Neural progenitor cell (in vitro differentiated cells): ENCODE data around the gene PPARGC1A. TPM values are rescaled to one million over a fixed set of nuclear protein-coding genes. Genes with fewer than 3 reads are reported as not detected.

Source experiments
- DNase-seq: peaks from one replicate; pipeline ENCODE4 v3.0.0-alpha.2; 2016; ENCODE audit warnings: low spot score
- H2AFZ ChIP-seq: fragments of 200-600 bp; sonication (generic); replicated peaks from 2 replicates; pipeline ENCODE4 v1.6.1; 2016; ENCODE audit warnings: antibody characterized with exemption
- H3F3A ChIP-seq: fragments of 200-600 bp; sonication (generic); 2 replicates; pipeline ENCODE4 v1.6.1; 2016; ENCODE audit warnings: antibody characterized with exemption, low read depth
- H3K27ac ChIP-seq: fragments of 200-600 bp; sonication (generic); 2 replicates; pipeline ENCODE4 v1.5.1; 2016; ENCODE audit warnings: mild to moderate bottlenecking
- H3K27me3 ChIP-seq: fragments of 200-600 bp; sonication (generic); 2 replicates; pipeline ENCODE4 v1.6.1; 2016; ENCODE audit warnings: mild to moderate bottlenecking, moderate library complexity
- H3K36me3 ChIP-seq: fragments of 200-600 bp; sonication (generic); 2 replicates; pipeline ENCODE4 v1.5.1; 2016
- H3K4me1 ChIP-seq: fragments of 200-600 bp; sonication (generic); 2 replicates; pipeline ENCODE4 v1.6.1; 2016; ENCODE audit warnings: mixed run types
- H3K4me2 ChIP-seq: fragments of 200-600 bp; sonication (generic); 2 replicates; pipeline ENCODE4 v1.6.1; 2016
- H3K4me3 ChIP-seq: fragments of 200-600 bp; sonication (generic); 2 replicates; pipeline ENCODE4 v1.5.1; 2016
- H3K79me2 ChIP-seq: fragments of 200-600 bp; sonication (generic); 2 replicates; pipeline ENCODE4 v1.6.1; 2016; ENCODE audit warnings: low read depth
- H3K9ac ChIP-seq: fragments of 200-600 bp; sonication (generic); 2 replicates; pipeline ENCODE4 v1.6.1; 2016
- H3K9me3 ChIP-seq: fragments of 200-600 bp; sonication (generic); 2 replicates; pipeline ENCODE4 v1.5.1; 2016; ENCODE audit warnings: low read depth
- H4K20me1 ChIP-seq: fragments of 200-600 bp; sonication (generic); 2 replicates; pipeline ENCODE4 v1.6.1; 2016; ENCODE audit warnings: low read depth
- H3K27ac Mint-ChIP-seq: 3 replicates; pipeline ENCODE4 v1.8.0; 2021; ENCODE audit warnings: mixed read lengths
- H3K27me3 Mint-ChIP-seq: 2 replicates; pipeline ENCODE4 v1.8.0; 2022; ENCODE audit warnings: low read depth, mild to moderate bottlenecking, inconsistent platforms, moderate library complexity, mixed read lengths; ENCODE audit not compliant: insufficient read depth
- H3K36me3 Mint-ChIP-seq: 3 replicates; pipeline ENCODE4 v1.8.0; 2021; ENCODE audit warnings: mixed read lengths
- H3K4me1 Mint-ChIP-seq: 3 replicates; pipeline ENCODE4 v1.8.0; 2021; ENCODE audit warnings: mixed read lengths
- H3K4me3 Mint-ChIP-seq: 3 replicates; pipeline ENCODE4 v1.8.0; 2021; ENCODE audit warnings: mild to moderate bottlenecking, moderate library complexity, mixed read lengths
- H3K9me3 Mint-ChIP-seq: 3 replicates; pipeline ENCODE4 v1.8.0; 2020; ENCODE audit warnings: mixed read lengths
- EZH2 ChIP-seq: fragments of 200-600 bp; sonication (generic); IDR thresholded peaks from 2 replicates; pipeline ENCODE4 v1.6.1; 2017; ENCODE audit warnings: antibody characterized with exemption, mild to moderate bottlenecking, moderate library complexity
- EZH2phosphoT487 ChIP-seq: fragments of 200-600 bp; sonication (generic); IDR thresholded peaks from 2 replicates; pipeline ENCODE4 v1.6.1; 2017; ENCODE audit warnings: antibody characterized with exemption
- total RNA-seq: library from RNA; depleted of rRNA; stranded (reverse); fragments of >200 nt; gene quantifications from 2 replicates; pipeline ENCODE4 v1.2.3, GENCODE V29; 2015; ENCODE audit warnings: low replicate concordance
- TF ChIP-seq, protein P1 (sequence below): fragments of 200-600 bp; sonication (generic); IDR thresholded peaks from 2 replicates; pipeline ENCODE4 v1.5.1; 2017; ENCODE audit warnings: antibody characterized with exemption, mild to moderate bottlenecking

The PPARGC1A gene
- total RNA-seq, 1 donor from 2014 or later = 6.6 TPM

DNA sequence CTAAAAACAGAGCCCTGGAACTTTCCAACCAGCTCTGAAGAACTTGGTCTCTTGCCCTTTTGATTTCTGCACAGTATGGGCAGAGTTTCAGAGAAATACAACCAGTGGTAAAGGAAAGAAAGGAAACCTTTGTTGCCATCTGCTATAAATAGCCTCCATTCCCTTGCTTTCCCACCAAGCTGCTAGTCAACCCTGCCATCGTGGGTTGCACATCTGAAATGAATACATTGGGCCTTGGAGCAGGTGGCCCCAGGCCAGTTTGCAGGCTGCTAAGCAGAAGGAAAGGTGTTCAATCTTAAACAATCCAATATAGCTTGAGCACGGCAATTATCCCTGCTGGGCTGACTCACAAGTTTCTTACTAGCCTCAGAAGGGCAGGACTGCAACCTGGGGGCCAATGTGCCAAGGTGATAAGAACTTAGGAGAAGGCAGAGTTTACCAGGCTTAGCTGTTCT, 142.5 kb downstream of the PPARGC1A start:
- Histone ChIP-seq H3K4me1 (no peaks in the 10 kb centered on the region), H3K4me3 (no peak overlapping the region), H2AFZ (no peak overlapping the region), H3K79me2 (no peaks in the 10 kb centered on the region), H4K20me1 (no peaks in the 10 kb centered on the region), H3K9me3 (no peaks in the 10 kb centered on the region), H3K4me2 (no peak overlapping the region), H3K9ac (no peak overlapping the region), H3K27me3 (no peaks in the 10 kb centered on the region), H3K27ac (no peak overlapping the region), H3K36me3 (no peaks in the 10 kb centered on the region), H3F3A (no peaks in the 10 kb centered on the region)
- H3K4me3 Mint-ChIP-seq = no peak overlapping the region
- no peak for DNase-seq
- peaks cover 4% of the 10 kb centered on the region for H3K9me3 Mint-ChIP-seq
- TF ChIP-seq EZH2phosphoT487 (no peak), EZH2 (no peak)
- TF ChIP-seq, protein P1, sequence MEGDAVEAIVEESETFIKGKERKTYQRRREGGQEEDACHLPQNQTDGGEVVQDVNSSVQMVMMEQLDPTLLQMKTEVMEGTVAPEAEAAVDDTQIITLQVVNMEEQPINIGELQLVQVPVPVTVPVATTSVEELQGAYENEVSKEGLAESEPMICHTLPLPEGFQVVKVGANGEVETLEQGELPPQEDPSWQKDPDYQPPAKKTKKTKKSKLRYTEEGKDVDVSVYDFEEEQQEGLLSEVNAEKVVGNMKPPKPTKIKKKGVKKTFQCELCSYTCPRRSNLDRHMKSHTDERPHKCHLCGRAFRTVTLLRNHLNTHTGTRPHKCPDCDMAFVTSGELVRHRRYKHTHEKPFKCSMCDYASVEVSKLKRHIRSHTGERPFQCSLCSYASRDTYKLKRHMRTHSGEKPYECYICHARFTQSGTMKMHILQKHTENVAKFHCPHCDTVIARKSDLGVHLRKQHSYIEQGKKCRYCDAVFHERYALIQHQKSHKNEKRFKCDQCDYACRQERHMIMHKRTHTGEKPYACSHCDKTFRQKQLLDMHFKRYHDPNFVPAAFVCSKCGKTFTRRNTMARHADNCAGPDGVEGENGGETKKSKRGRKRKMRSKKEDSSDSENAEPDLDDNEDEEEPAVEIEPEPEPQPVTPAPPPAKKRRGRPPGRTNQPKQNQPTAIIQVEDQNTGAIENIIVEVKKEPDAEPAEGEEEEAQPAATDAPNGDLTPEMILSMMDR = no peak
- no peaks in the 10 kb centered on the region for H3K4me1 Mint-ChIP-seq
- H3K36me3 Mint-ChIP-seq = no peaks in the 10 kb centered on the region
- H3K27ac Mint-ChIP-seq = no peak overlapping the region
- H3K27me3 Mint-ChIP-seq = no peaks in the 10 kb centered on the region

DNA sequence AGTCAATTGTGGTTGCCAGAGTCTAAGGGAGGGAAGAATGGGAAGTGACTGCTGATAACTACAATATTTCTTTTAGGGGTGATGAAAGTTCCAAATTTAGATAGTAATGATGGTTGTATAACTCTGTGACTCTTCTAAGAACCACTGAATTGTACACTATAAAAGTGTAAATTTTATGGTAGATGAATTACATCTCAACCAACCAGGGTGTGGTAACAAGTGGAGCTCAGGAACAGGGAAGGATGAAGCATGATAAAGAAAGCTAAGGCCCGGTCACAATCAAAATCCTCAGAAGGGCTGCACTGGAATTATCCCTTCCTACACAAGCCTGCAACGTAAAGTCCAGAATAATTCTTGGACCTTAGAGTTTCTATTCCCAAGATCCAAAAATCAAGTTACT, 143.2 kb downstream of the PPARGC1A start:
- Histone ChIP-seq H3K4me2 (no peak overlapping the region), H3K9me3 (no peaks in the 10 kb centered on the region), H3K27ac (no peak overlapping the region), H3K9ac (no peak overlapping the region), H3K27me3 (no peaks in the 10 kb centered on the region), H3K79me2 (no peaks in the 10 kb centered on the region), H3K4me1 (no peaks in the 10 kb centered on the region), H4K20me1 (no peaks in the 10 kb centered on the region), H3F3A (no peaks in the 10 kb centered on the region), H3K36me3 (no peaks in the 10 kb centered on the region), H3K4me3 (no peak overlapping the region), H2AFZ (no peak overlapping the region)
- no peak overlapping the region for H3K4me3 Mint-ChIP-seq
- no peaks in the 10 kb centered on the region for H3K27me3 Mint-ChIP-seq
- no peaks in the 10 kb centered on the region for H3K36me3 Mint-ChIP-seq
- DNase-seq = no peak
- H3K27ac Mint-ChIP-seq = no peak overlapping the region
- H3K4me1 Mint-ChIP-seq = no peaks in the 10 kb centered on the region
- TF ChIP-seq, protein P1 = no peak
- TF ChIP-seq EZH2 (no peak), EZH2phosphoT487 (no peak)
- H3K9me3 Mint-ChIP-seq = peaks cover 4% of the 10 kb centered on the region

DNA sequence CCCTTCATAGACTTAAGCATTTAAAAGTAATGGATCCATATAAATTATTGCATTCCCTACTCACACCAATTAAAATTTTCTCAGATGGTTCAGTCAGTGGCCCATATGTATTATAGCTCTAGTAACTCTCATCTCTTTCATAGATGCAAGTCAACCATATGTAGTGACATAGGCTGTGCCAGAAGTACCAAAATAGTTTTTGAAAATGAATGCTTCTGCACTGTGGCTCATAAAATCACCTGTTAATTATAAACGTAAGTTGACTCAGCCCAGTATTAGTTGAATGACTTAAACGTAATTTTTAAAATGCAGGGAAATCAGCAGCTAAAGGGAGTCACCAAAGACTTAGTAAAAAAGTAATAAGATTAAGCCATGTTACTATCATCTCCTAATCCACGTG, 143.8 kb downstream of the PPARGC1A start:
- H3K27me3 ChIP-seq = no peaks in the 10 kb centered on the region
- DNase-seq = no peak
- no peak overlapping the region for H2AFZ ChIP-seq
- H3K4me3 ChIP-seq = no peak overlapping the region
- TF ChIP-seq EZH2 = no peak
- no peak for TF ChIP-seq EZH2phosphoT487
- TF ChIP-seq, protein P1 = no peak
- no peak overlapping the region for H3K27ac ChIP-seq
- no peak overlapping the region for H3K4me3 Mint-ChIP-seq
- no peaks in the 10 kb centered on the region for H3K36me3 ChIP-seq
- H3K27ac Mint-ChIP-seq = no peak overlapping the region
- no peak overlapping the region for H3K9ac ChIP-seq
- no peak overlapping the region for H3K4me2 ChIP-seq
- H3K4me1 Mint-ChIP-seq = no peaks in the 10 kb centered on the region
- H3K9me3 Mint-ChIP-seq = peaks cover 4% of the 10 kb centered on the region
- no peaks in the 10 kb centered on the region for H3K9me3 ChIP-seq
- no peaks in the 10 kb centered on the region for H3K27me3 Mint-ChIP-seq
- no peaks in the 10 kb centered on the region for H3K36me3 Mint-ChIP-seq
- no peaks in the 10 kb centered on the region for H3F3A ChIP-seq
- H3K4me1 ChIP-seq = no peaks in the 10 kb centered on the region
- no peaks in the 10 kb centered on the region for H4K20me1 ChIP-seq
- no peaks in the 10 kb centered on the region for H3K79me2 ChIP-seq
